SK-N-SH (cell line): ENCODE data around the gene HLA-DQB1.

Experiments used
- CTCF ChIP-seq: fragments of 200-600 bp; sonication (generic); IDR thresholded peaks from 2 replicates; pipeline ENCODE4 v1.6.1; 2017; ENCODE audit warnings: antibody characterized with exemption, mild to moderate bottlenecking, moderate library complexity
- EP300 ChIP-seq, 2 experiments: IDR thresholded peaks; 2 replicates each; pipeline versions ENCODE4 v1.4.0 to v1.6.1; 2012; ENCODE audit warnings: borderline replicate concordance in 1 of 2, low read depth in 1 of 2, low read length in 1 of 2
- POLR2AphosphoS5 ChIP-seq: IDR thresholded peaks from 2 replicates; pipeline ENCODE4 v1.6.1; 2012; ENCODE audit warnings: low read depth, low read length
- RAD21 ChIP-seq: IDR thresholded peaks from 2 replicates; pipeline ENCODE4 v1.6.1; 2012; ENCODE audit warnings: mild to moderate bottlenecking, low read length
- REST ChIP-seq: IDR thresholded peaks from 2 replicates; pipeline ENCODE4 v1.6.1; 2012; ENCODE audit warnings: mild to moderate bottlenecking, low read depth, low read length, moderate library complexity
- USF1 ChIP-seq: IDR thresholded peaks from 2 replicates; pipeline ENCODE4 v1.4.0; 2012; ENCODE audit warnings: low read depth, borderline replicate concordance
- ZBTB33 ChIP-seq: IDR thresholded peaks from 2 replicates; pipeline ENCODE4 v1.4.0; 2012; ENCODE audit warnings: low read depth, borderline replicate concordance
- TF ChIP-seq, protein P1 (sequence below): IDR thresholded peaks from 2 replicates; pipeline ENCODE4; 2012

- no peak for TF ChIP-seq REST
- TF ChIP-seq, protein P1, sequence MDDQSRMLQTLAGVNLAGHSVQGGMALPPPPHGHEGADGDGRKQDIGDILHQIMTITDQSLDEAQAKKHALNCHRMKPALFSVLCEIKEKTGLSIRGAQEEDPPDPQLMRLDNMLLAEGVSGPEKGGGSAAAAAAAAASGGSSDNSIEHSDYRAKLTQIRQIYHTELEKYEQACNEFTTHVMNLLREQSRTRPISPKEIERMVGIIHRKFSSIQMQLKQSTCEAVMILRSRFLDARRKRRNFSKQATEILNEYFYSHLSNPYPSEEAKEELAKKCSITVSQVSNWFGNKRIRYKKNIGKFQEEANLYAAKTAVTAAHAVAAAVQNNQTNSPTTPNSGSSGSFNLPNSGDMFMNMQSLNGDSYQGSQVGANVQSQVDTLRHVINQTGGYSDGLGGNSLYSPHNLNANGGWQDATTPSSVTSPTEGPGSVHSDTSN: no peak
- TF ChIP-seq EP300 (IDR thresholded peaks at IDR 0.05; ENCODE audit: borderline replicate concordance in 1 of 2, low read depth in 1 of 2, low read length in 1 of 2): no peak
- no peak for TF ChIP-seq CTCF
- TF ChIP-seq USF1: no peak
- TF ChIP-seq POLR2AphosphoS5: no peak
- no peak for TF ChIP-seq RAD21
- TF ChIP-seq ZBTB33: no peak
These were observed 3.6 kb downstream of the HLA-DQB1 start for GRCh38 chr6:32662836-32663235.
